Dendritic cell treated with granulocyte-macrophage colony-stimulating factor and Interleukin-4, amounts not matched to agents 40 ng/mL and 50 ng/mL, for 4 days (primary cell): ENCODE results near the gene LRRC66.
A peak's percentile ranks its signal among the peaks of the same experiment; 100 is the strongest.

Experiments
- H3K27ac Mint-ChIP-seq: one replicate; pipeline ENCODE4 v1.8.0; 2022; ENCODE audit warnings: mild to moderate bottlenecking, mixed read lengths
- H3K27me3 Mint-ChIP-seq: one replicate; pipeline ENCODE4 v1.8.0; 2022; ENCODE audit warnings: mild to moderate bottlenecking, mixed read lengths
- H3K36me3 Mint-ChIP-seq: one replicate; pipeline ENCODE4 v1.8.0; 2022; ENCODE audit warnings: low read depth, mixed read lengths
- H3K4me1 Mint-ChIP-seq: one replicate; pipeline ENCODE4 v1.8.0; 2022; ENCODE audit warnings: low read depth, mixed read lengths
- H3K4me3 Mint-ChIP-seq: one replicate; pipeline ENCODE4 v1.8.0; 2022; ENCODE audit warnings: mild to moderate bottlenecking, moderate library complexity, mixed read lengths
- H3K9me3 Mint-ChIP-seq: one replicate; pipeline ENCODE4 v1.8.0; 2022; ENCODE audit warnings: mixed read lengths
- intact Hi-C: fragments of 100-400 bp; cut with micrococcal nuclease; formaldehyde crosslinking; loops from one replicate; pipeline ENCODE4 v1.15.0; 2022

Gene LRRC66

GRCh38 chr4:52019936-52020657 is at the start of gene LRRC66:
Gene LRRC66, minus strand, starts transcription at chr4:52020363. Its CDS starts 2,750 bp downstream, at chr4:52017613.
- Mint-ChIP-seq H3K4me1 (peaks cover 12% of the 10 kb centered on the region), H3K27ac (no peak within 1 kb of the TSS), H3K9me3 (no peaks in the 10 kb centered on the region), H3K36me3 (no peaks in the 10 kb centered on the region), H3K27me3 (no peaks in the 10 kb centered on the region), H3K4me3 (no peak within 1 kb of the TSS)
- intact Hi-C loops = no loop called here

GRCh38 chr4:52069571-52069970 is 49.4 kb upstream of the LRRC66 start:
- no peaks in the 10 kb centered on the region for H3K9me3 Mint-ChIP-seq
- no peaks in the 10 kb centered on the region for H3K4me1 Mint-ChIP-seq
- intact Hi-C loops = no loop called here
- peaks cover 52% of the 10 kb centered on the region for H3K27me3 Mint-ChIP-seq
- H3K4me3 Mint-ChIP-seq = no peak overlapping the region
- no peak overlapping the region for H3K27ac Mint-ChIP-seq
- H3K36me3 Mint-ChIP-seq = no peaks in the 10 kb centered on the region

- Mint-ChIP-seq H3K27ac (no peak overlapping the region), H3K4me3 (no peak overlapping the region), H3K36me3 (no peaks in the 10 kb centered on the region), H3K4me1 (peaks cover 46% of the 10 kb centered on the region), H3K27me3 (peaks cover 28% of the 10 kb centered on the region), H3K9me3 (no peaks in the 10 kb centered on the region)
- intact Hi-C loops = no loop called here
Measured at GRCh38 chr4:52059372-52059771, 39.2 kb upstream of the LRRC66 start.

- Mint-ChIP-seq H3K27me3 (peaks cover 34% of the 10 kb centered on the region), H3K4me3 (no peak overlapping the region), H3K27ac (no peak overlapping the region), H3K36me3 (no peaks in the 10 kb centered on the region), H3K4me1 (peaks cover 52% of the 10 kb centered on the region), H3K9me3 (no peaks in the 10 kb centered on the region)
- intact Hi-C loops = no loop called here
Measured at GRCh38 chr4:52058275-52058674, 38.1 kb upstream of the LRRC66 start.

- Mint-ChIP-seq H3K9me3 (no peaks in the 10 kb centered on the region), H3K4me1 (peaks cover 60% of the 10 kb centered on the region), H3K36me3 (no peaks in the 10 kb centered on the region), H3K27me3 (peaks cover 41% of the 10 kb centered on the region), H3K27ac (no peak overlapping the region), H3K4me3 (no peak overlapping the region)
- intact Hi-C loops = no loop called here
Measured at GRCh38 chr4:52057196-52057595, 37.0 kb upstream of the LRRC66 start.

- no peaks in the 10 kb centered on the region for H3K36me3 Mint-ChIP-seq
- H3K9me3 Mint-ChIP-seq = no peaks in the 10 kb centered on the region
- peaks cover 56% of the 10 kb centered on the region for H3K4me1 Mint-ChIP-seq
- no peak overlapping the region for H3K4me3 Mint-ChIP-seq
- intact Hi-C loops = no loop called here
- no peak overlapping the region for H3K27ac Mint-ChIP-seq
- H3K27me3 Mint-ChIP-seq = peaks cover 53% of the 10 kb centered on the region
Measured at GRCh38 chr4:52054254-52054653, 34.1 kb upstream of the LRRC66 start.

GRCh38 chr4:52052475-52052780 is 32.3 kb upstream of the LRRC66 start:
- peaks cover 39% of the 10 kb centered on the region for H3K4me1 Mint-ChIP-seq
- H3K27ac Mint-ChIP-seq = peak overlapping the region; percentile 51
- intact Hi-C loops = no loop called here
- peaks cover 68% of the 10 kb centered on the region for H3K27me3 Mint-ChIP-seq
- peak overlapping the region; percentile 84 for H3K4me3 Mint-ChIP-seq
- H3K36me3 Mint-ChIP-seq = no peaks in the 10 kb centered on the region
- H3K9me3 Mint-ChIP-seq = no peaks in the 10 kb centered on the region

- intact Hi-C loops = no loop called here
- peaks cover 34% of the 10 kb centered on the region for H3K4me1 Mint-ChIP-seq
- H3K27me3 Mint-ChIP-seq = peaks cover 72% of the 10 kb centered on the region
- H3K27ac Mint-ChIP-seq = peak overlapping the region; percentile 51
- H3K36me3 Mint-ChIP-seq = no peaks in the 10 kb centered on the region
- H3K9me3 Mint-ChIP-seq = no peaks in the 10 kb centered on the region
- peak overlapping the region; percentile 84 for H3K4me3 Mint-ChIP-seq
Measured at GRCh38 chr4:52051615-52052474, 31.7 kb upstream of the LRRC66 start.

GRCh38 chr4:52051213-52051614 is 31.1 kb upstream of the LRRC66 start, which contains the start of gene SPATA18:
Gene SPATA18, plus strand, starts transcription at chr4:52051304. Its CDS starts 401 bp downstream, at chr4:52051705.
- Mint-ChIP-seq H3K9me3 (no peaks in the 10 kb centered on the region), H3K27me3 (peaks cover 72% of the 10 kb centered on the region), H3K4me3 (peak within 1 kb of the TSS; percentile 84), H3K4me1 (peaks cover 29% of the 10 kb centered on the region), H3K27ac (peak within 1 kb of the TSS; percentile 51), H3K36me3 (no peaks in the 10 kb centered on the region)
- intact Hi-C loops = no loop called here

- Mint-ChIP-seq H3K27ac (no peak overlapping the region), H3K4me3 (no peak overlapping the region), H3K4me1 (peaks cover 24% of the 10 kb centered on the region), H3K36me3 (no peaks in the 10 kb centered on the region), H3K27me3 (peaks cover 68% of the 10 kb centered on the region), H3K9me3 (no peaks in the 10 kb centered on the region)
- intact Hi-C loops = no loop called here
Measured at GRCh38 chr4:52049266-52049665, 29.1 kb upstream of the LRRC66 start.

- Mint-ChIP-seq H3K36me3 (no peaks in the 10 kb centered on the region), H3K27ac (no peak overlapping the region), H3K4me3 (no peak overlapping the region), H3K9me3 (no peaks in the 10 kb centered on the region), H3K27me3 (peaks cover 52% of the 10 kb centered on the region), H3K4me1 (peaks cover 24% of the 10 kb centered on the region)
- intact Hi-C loops = no loop called here
Measured at GRCh38 chr4:52045028-52045427, 24.9 kb upstream of the LRRC66 start.

- peaks cover 67% of the 10 kb centered on the region for H3K27me3 Mint-ChIP-seq
- H3K27ac Mint-ChIP-seq = no peak within 1 kb of the TSS
- H3K4me3 Mint-ChIP-seq = peak within 1 kb of the TSS; percentile 73
- H3K9me3 Mint-ChIP-seq = no peaks in the 10 kb centered on the region
- H3K4me1 Mint-ChIP-seq = peaks cover 29% of the 10 kb centered on the region
- intact Hi-C loops = no loop called here
- no peaks in the 10 kb centered on the region for H3K36me3 Mint-ChIP-seq
Measured at GRCh38 chr4:52038103-52038912, 18.1 kb upstream of the LRRC66 start, which contains the start of gene SGCB. Gene SGCB, minus strand, starts transcription at chr4:52038299. Its CDS starts 40 bp downstream, at chr4:52038259.

- intact Hi-C loops = no loop called here
- no peaks in the 10 kb centered on the region for H3K9me3 Mint-ChIP-seq
- H3K27me3 Mint-ChIP-seq = peaks cover 67% of the 10 kb centered on the region
- no peaks in the 10 kb centered on the region for H3K36me3 Mint-ChIP-seq
- H3K4me3 Mint-ChIP-seq = peak overlapping the region; percentile 63
- H3K27ac Mint-ChIP-seq = no peak overlapping the region
- peaks cover 25% of the 10 kb centered on the region for H3K4me1 Mint-ChIP-seq
Measured at GRCh38 chr4:52037689-52038102, 17.5 kb upstream of the LRRC66 start.
